ENCODE data around the gene RELL2.

RELL2 gene, protein sequence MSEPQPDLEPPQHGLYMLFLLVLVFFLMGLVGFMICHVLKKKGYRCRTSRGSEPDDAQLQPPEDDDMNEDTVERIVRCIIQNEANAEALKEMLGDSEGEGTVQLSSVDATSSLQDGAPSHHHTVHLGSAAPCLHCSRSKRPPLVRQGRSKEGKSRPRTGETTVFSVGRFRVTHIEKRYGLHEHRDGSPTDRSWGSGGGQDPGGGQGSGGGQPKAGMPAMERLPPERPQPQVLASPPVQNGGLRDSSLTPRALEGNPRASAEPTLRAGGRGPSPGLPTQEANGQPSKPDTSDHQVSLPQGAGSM

GRCh38 chr5:141636413-141637122 is at the start of gene RELL2, which contains the start of gene HDAC3:
TSS of gene RELL2 (plus strand) at chr5:141636997. CDS start at chr5:141638226, 1,229 bp downstream.
TSS of gene HDAC3 (minus strand) at chr5:141636849. CDS start at chr5:141636790, 59 bp downstream.
- H3K4me1 ChIP-seq (ENCODE audit: control insufficient read depth, insufficient read depth, low read length, unreplicated experiment), result peaks cover 24% of the 10 kb centered on the region
- peak within 1 kb of the TSS; percentile 3; the same call in 1 of the 2 replicates for H3K27ac ChIP-seq (ENCODE audit: low read depth, low read length)
- H3K27me3 ChIP-seq (ENCODE audit: insufficient read depth, low read length), result no peaks in the 10 kb centered on the region
- H3K36me3 ChIP-seq (ENCODE audit: insufficient read depth, low read length), result peaks cover 9% of the 10 kb centered on the region
- peak within 1 kb of the TSS; percentile 78 for H3K4me3 ChIP-seq (ENCODE audit: low read depth, low read length)
- H3K79me2 ChIP-seq (ENCODE audit: control insufficient read depth, insufficient read depth, low read length, unreplicated experiment), result peaks cover 44% of the 10 kb centered on the region
- peak within 1 kb of the TSS; percentile 88 for H2AFZ ChIP-seq (ENCODE audit: low read length, unreplicated experiment)

GRCh38 chr5:141590127-141590526 is 46.7 kb upstream of the RELL2 start:
- peaks cover 30% of the 10 kb centered on the region for H3K79me2 ChIP-seq (ENCODE audit: control insufficient read depth, insufficient read depth, low read length, unreplicated experiment)
- no peak overlapping the region for H3K4me3 ChIP-seq (ENCODE audit: low read depth, low read length)
- H2AFZ ChIP-seq (ENCODE audit: low read length, unreplicated experiment), result no peak overlapping the region
- peaks cover 5% of the 10 kb centered on the region for H3K4me1 ChIP-seq (ENCODE audit: control insufficient read depth, insufficient read depth, low read length, unreplicated experiment)
- H3K36me3 ChIP-seq (ENCODE audit: insufficient read depth, low read length), result peaks cover 10% of the 10 kb centered on the region; the same call in 1 of the 2 replicates
- H3K27ac ChIP-seq (ENCODE audit: low read depth, low read length), result no peak overlapping the region
- no peaks in the 10 kb centered on the region for H3K27me3 ChIP-seq (ENCODE audit: insufficient read depth, low read length)

DNA sequence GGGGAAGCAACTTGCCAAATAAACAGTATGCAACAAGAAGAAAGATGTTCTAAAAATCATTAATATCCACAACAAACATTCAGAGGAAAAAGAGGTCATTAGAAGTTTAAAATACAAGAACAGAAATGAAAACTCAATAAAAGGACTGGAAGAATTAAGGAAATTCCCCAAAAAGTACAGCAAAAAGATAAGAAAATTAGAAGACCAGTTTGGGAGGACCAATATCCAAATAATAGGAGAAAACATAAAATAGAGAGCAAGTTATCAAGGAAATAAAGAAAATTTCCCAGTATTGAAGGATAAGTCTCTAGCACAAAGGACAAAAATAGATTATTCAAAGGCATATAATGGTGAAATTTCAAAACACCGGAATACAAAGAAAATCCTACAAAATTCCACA is 39.9 kb upstream of the RELL2 start:
- H2AFZ ChIP-seq (ENCODE audit: low read length, unreplicated experiment), result no peak overlapping the region
- no peak overlapping the region for H3K4me3 ChIP-seq (ENCODE audit: low read depth, low read length)
- peaks cover 29% of the 10 kb centered on the region for H3K4me1 ChIP-seq (ENCODE audit: control insufficient read depth, insufficient read depth, low read length, unreplicated experiment)
- no peaks in the 10 kb centered on the region for H3K36me3 ChIP-seq (ENCODE audit: insufficient read depth, low read length)
- no peak overlapping the region for H3K27ac ChIP-seq (ENCODE audit: low read depth, low read length)
- H3K27me3 ChIP-seq (ENCODE audit: insufficient read depth, low read length), result no peaks in the 10 kb centered on the region
- H3K79me2 ChIP-seq (ENCODE audit: control insufficient read depth, insufficient read depth, low read length, unreplicated experiment), result peaks cover 51% of the 10 kb centered on the region

DNA sequence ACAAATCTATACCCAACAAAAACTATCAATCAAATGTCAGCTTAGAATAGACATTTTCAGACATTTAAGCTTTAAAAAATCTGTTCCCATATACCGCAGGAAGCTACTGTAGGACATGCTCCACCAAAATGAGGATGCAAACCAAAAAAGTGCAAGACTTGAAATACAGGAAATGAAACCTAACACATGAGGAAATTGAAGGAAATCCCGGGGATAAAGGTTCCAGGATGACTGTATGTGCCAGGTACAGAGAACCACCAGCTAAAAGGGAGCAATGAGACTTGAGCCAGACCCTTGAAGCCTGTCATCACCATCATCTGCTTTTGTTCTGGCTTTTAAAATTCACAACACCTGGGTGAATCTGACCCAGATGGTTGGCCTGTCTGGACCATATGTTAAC is 39.4 kb upstream of the RELL2 start:
- peaks cover 56% of the 10 kb centered on the region for H3K79me2 ChIP-seq (ENCODE audit: control insufficient read depth, insufficient read depth, low read length, unreplicated experiment)
- H2AFZ ChIP-seq (ENCODE audit: low read length, unreplicated experiment), result no peak overlapping the region
- no peaks in the 10 kb centered on the region for H3K36me3 ChIP-seq (ENCODE audit: insufficient read depth, low read length)
- H3K27ac ChIP-seq (ENCODE audit: low read depth, low read length), result no peak overlapping the region
- H3K27me3 ChIP-seq (ENCODE audit: insufficient read depth, low read length), result no peaks in the 10 kb centered on the region
- peaks cover 25% of the 10 kb centered on the region for H3K4me1 ChIP-seq (ENCODE audit: control insufficient read depth, insufficient read depth, low read length, unreplicated experiment)
- H3K4me3 ChIP-seq (ENCODE audit: low read depth, low read length), result no peak overlapping the region

GRCh38 chr5:141597814-141598213 is 39.0 kb upstream of the RELL2 start:
- no peak overlapping the region for H3K4me3 ChIP-seq (ENCODE audit: low read depth, low read length)
- H3K79me2 ChIP-seq (ENCODE audit: control insufficient read depth, insufficient read depth, low read length, unreplicated experiment), result peaks cover 61% of the 10 kb centered on the region
- no peak overlapping the region for H2AFZ ChIP-seq (ENCODE audit: low read length, unreplicated experiment)
- no peaks in the 10 kb centered on the region for H3K36me3 ChIP-seq (ENCODE audit: insufficient read depth, low read length)
- no peak overlapping the region for H3K27ac ChIP-seq (ENCODE audit: low read depth, low read length)
- peaks cover 24% of the 10 kb centered on the region for H3K4me1 ChIP-seq (ENCODE audit: control insufficient read depth, insufficient read depth, low read length, unreplicated experiment)
- H3K27me3 ChIP-seq (ENCODE audit: insufficient read depth, low read length), result no peaks in the 10 kb centered on the region

DNA sequence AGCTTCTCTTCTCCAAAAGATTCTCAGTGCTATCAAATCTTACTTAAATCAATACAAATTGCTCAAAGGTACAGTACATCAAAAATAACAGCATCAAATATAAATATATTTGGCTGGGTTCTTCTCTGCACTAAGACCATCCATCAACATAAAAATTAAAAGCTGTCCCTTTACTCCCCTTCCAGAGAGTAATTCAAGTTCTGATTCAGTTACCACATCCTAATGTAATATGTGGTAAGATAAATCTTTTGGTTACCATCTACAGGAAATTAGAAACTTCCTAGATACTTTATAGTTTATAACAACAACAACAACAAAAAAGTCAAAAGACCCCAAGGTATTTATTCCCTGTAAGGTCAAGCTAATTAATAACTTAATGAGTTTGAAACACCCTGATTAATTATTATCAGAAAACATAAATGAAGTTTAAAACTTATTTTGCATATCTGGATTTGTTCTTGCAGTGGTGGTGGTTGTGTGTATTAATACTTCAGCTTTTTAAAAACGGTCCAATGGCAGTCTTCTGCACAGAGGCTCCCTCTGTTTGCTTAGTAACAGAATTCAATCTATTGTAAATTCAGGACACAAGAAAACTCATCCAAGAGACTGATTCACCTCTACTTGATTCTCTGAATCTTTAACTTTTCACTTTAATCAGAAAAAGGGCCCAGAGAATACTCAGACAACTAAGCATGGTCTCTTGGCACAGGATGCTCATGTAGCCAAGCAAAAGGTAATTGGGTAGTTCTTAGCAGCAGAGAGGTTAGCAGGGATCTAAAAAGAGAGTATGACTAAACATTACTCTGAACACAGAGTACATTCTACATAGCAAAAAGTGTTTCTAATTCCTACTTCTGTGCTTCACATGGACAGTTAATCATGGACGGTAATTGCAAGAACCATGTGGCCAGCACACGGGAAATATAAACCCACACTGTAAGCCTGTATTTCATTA is 38.1 kb upstream of the RELL2 start:
- H2AFZ ChIP-seq (ENCODE audit: low read length, unreplicated experiment), result no peak overlapping the region
- no peak overlapping the region for H3K4me3 ChIP-seq (ENCODE audit: low read depth, low read length)
- no peaks in the 10 kb centered on the region for H3K27me3 ChIP-seq (ENCODE audit: insufficient read depth, low read length)
- no peaks in the 10 kb centered on the region for H3K36me3 ChIP-seq (ENCODE audit: insufficient read depth, low read length)
- peaks cover 25% of the 10 kb centered on the region for H3K4me1 ChIP-seq (ENCODE audit: control insufficient read depth, insufficient read depth, low read length, unreplicated experiment)
- H3K79me2 ChIP-seq (ENCODE audit: control insufficient read depth, insufficient read depth, low read length, unreplicated experiment), result peaks cover 69% of the 10 kb centered on the region
- peak overlapping the region; percentile 60 for H3K27ac ChIP-seq (ENCODE audit: low read depth, low read length)

DNA sequence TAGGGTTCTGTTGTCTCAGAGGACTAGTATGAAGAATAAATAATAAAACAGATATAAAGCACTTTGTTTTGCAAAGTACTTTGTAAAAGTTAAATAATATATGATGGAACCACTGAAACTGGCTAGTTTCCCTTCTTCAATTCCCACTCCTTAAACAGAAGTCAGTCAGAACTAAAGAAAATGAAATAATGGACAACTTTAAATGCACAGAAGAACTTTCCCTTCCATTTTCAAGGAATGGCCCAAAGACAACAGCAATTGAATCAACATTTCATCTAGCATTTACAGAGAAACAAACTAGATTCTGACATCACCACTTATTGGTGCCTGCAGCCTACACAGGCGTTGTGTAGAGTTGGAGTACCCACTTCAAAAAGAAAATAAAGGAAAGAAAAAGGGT is 34.2 kb upstream of the RELL2 start:
- H3K36me3 ChIP-seq (ENCODE audit: insufficient read depth, low read length), result no peaks in the 10 kb centered on the region
- H3K27ac ChIP-seq (ENCODE audit: low read depth, low read length), result no peak overlapping the region
- no peak overlapping the region for H2AFZ ChIP-seq (ENCODE audit: low read length, unreplicated experiment)
- H3K4me1 ChIP-seq (ENCODE audit: control insufficient read depth, insufficient read depth, low read length, unreplicated experiment), result peaks cover 43% of the 10 kb centered on the region
- H3K79me2 ChIP-seq (ENCODE audit: control insufficient read depth, insufficient read depth, low read length, unreplicated experiment), result peaks cover 86% of the 10 kb centered on the region
- no peaks in the 10 kb centered on the region for H3K27me3 ChIP-seq (ENCODE audit: insufficient read depth, low read length)
- no peak overlapping the region for H3K4me3 ChIP-seq (ENCODE audit: low read depth, low read length)

DNA sequence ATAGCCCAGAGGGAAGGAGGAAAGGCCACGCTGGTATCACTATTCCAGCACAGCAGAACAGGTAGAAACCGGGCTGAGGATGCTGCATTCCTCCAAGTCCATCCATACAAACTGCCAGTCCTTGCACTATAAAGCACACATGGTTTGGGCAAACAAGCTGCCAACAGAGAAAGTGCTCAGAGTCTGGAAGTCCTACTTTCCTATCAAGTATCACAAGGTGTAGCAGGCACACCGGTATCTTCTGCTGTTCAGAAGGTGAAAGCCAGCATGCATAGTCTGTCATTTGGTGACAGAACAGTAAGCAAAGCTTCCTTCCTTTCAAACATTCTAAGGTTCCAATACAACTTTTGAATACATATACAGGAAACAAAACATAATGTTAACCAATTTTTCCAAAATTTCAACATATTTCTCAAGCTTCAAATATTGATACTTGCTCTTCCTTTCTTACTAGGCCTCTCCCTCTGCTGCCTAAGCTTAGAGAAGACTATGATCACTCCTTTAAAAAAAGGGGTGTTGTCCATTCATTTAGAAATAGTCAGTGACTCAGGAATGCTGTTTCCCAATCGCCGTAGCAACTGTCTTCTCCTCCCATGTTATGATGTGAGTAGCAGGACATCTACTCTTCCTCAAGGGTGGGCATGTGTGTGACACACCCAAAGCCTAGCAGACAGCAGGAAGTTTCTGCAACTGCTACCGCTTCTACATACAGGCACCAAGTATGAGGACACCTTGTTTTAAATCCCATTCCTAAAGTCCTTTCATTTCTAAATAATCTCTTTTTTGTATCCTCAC is 32.7 kb upstream of the RELL2 start:
- peaks cover 31% of the 10 kb centered on the region for H3K4me1 ChIP-seq (ENCODE audit: control insufficient read depth, insufficient read depth, low read length, unreplicated experiment)
- no peak overlapping the region for H2AFZ ChIP-seq (ENCODE audit: low read length, unreplicated experiment)
- peaks cover 90% of the 10 kb centered on the region for H3K79me2 ChIP-seq (ENCODE audit: control insufficient read depth, insufficient read depth, low read length, unreplicated experiment)
- H3K36me3 ChIP-seq (ENCODE audit: insufficient read depth, low read length), result no peaks in the 10 kb centered on the region
- no peaks in the 10 kb centered on the region for H3K27me3 ChIP-seq (ENCODE audit: insufficient read depth, low read length)
- H3K4me3 ChIP-seq (ENCODE audit: low read depth, low read length), result peak overlapping the region; percentile 58
- H3K27ac ChIP-seq (ENCODE audit: low read depth, low read length), result peak overlapping the region; percentile 93

DNA sequence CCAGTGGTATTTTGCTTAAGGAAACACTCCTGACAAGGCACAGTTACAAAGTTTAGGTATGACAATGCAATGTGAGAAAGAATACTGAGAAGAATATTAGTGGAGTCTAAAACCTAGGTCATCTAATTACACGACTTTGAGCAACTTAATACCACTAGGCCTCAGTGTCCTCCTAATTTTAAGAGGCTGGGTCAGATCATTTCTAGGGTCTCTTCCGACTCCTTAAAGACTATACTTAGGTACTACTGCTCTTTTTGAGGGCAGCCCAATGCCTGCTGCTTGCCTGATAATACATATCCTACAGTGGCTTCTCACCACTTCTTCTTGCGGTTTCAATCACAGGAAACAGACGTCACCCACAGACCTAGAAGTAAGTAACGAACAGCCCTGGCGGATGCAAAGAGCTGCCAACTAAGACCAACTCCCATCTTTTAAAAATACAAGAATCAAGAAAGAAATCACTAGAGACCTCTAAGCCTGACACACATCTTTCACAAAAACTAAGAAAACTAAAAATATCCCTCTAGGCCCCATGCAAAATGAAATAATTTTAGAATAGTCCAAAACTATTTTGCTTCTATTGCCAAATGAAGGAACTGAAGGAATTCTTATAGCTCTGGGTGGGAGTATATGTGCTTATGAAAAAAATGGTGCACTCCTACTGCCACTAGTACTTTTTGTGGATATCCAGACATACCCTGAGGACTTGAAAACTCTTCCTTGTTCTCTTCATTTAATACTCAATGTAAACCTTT is 31.1 kb upstream of the RELL2 start:
- H3K4me1 ChIP-seq (ENCODE audit: control insufficient read depth, insufficient read depth, low read length, unreplicated experiment), result peaks cover 23% of the 10 kb centered on the region
- peak overlapping the region; percentile 93 for H3K27ac ChIP-seq (ENCODE audit: low read depth, low read length)
- no peaks in the 10 kb centered on the region for H3K36me3 ChIP-seq (ENCODE audit: insufficient read depth, low read length)
- H2AFZ ChIP-seq (ENCODE audit: low read length, unreplicated experiment), result no peak overlapping the region
- H3K79me2 ChIP-seq (ENCODE audit: control insufficient read depth, insufficient read depth, low read length, unreplicated experiment), result peaks cover 86% of the 10 kb centered on the region
- H3K4me3 ChIP-seq (ENCODE audit: low read depth, low read length), result no peak overlapping the region
- no peaks in the 10 kb centered on the region for H3K27me3 ChIP-seq (ENCODE audit: insufficient read depth, low read length)

All from ACC112 (cell line).